ENCODE measurements around the gene MOV10L1. TPM values are rescaled to one million over a fixed set of nuclear protein-coding genes. Genes with fewer than 3 reads are reported as not detected.

Gene MOV10L1
- total RNA-seq, 2 donors from 2014 or later, result not detected

DNA sequence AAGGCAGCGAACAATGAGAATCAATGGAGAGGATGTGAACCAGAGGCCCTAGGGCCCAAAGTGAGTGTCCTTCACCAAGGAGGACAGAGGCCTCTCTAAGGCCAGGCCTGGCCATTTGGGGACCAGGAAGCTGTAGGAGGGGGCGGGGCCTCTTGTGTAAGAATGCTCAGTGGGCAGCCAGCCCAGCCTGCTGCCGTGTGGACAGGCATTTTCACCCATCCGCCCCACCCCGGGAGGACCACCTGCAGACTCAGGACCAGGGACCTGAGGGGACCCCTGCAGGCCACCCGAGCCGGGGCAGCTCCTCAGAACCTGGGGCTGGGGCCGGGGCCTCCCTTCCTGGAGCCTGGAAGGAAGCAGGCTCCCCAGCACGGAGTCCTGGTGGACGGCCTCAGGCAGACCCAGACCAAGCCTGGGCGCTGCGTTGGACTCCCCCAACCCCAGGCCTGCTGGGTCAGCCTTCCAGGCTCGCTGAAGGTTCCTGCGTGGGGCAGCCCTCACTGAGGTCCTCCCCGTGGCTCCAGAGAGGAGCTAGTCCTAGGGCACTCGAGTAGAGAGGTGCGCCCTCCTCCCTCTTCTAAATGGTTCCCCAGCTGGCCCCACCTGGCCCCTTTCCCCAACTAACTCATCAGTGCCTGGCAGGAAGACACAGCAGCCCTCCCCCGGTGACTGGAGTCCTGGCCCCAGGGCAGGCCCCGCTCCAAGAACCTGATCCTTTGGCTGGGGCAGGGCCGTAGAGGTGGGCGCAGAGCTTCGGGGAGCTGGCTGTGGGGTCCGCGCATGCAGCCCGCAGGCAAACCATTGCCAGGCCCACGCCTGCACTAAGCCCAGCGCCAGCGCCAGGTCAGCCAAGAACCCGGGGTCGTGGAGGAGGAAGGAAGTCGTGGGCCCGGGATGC is 94.4 kb downstream of the MOV10L1 start:
- Mint-ChIP-seq H3K27ac (peak overlapping the region in 1 of 2 donors; percentile 48), H3K36me3 (no peaks in the 10 kb centered on the region)

DNA sequence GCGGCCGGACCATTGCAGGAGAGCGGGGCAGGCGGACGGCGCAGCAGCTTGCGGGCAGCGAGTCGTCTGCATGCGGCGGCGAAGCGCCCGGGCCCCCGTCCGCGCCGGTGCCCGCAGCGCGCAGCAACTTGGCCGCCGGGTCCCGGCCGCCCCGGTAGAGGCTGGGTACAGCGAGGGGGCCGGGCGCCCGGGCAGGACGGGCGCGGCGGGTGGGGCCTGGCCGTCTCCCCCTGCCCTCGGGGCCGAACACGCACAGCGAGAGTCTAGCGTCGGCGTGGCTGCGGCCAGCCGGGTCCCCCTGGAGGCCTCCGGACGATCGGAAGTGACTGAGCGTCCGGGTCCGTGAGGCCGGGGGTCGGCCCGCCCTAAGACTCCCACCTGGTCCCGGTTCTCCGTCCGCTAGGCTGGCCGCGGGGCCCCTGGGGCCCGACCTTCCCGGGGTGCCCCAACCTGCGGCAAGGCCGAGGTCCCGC is 95.1 kb downstream of the MOV10L1 start:
- Mint-ChIP-seq H3K27ac (peak overlapping the region in 1 of 2 donors; percentile 70), H3K27me3 (no peaks in the 10 kb centered on the region), H3K4me3 (peak overlapping the region; percentile 79), H3K4me1 (ENCODE audit: low read depth in 2 of 2) (peaks cover 22 to 23% of the 10 kb centered on the region in 2 donors), H3K36me3 (no peaks in the 10 kb centered on the region), H3K9me3 (no peaks in the 10 kb centered on the region)
- ATAC-seq (peak; percentile 2 to 8), DNase-seq (ENCODE audit: low spot score) (no peak)

More for the DNA sequence above, 94.4 kb downstream of the MOV10L1 start:
- DNase-seq (ENCODE audit: low spot score) (no peak), ATAC-seq (no peak)
- Mint-ChIP-seq H3K9me3 (no peaks in the 10 kb centered on the region), H3K27me3 (peaks cover 0 to 3% of the 10 kb centered on the region in 2 donors), H3K4me3 (peak overlapping the region; percentile 67), H3K4me1 (ENCODE audit: low read depth in 2 of 2) (peaks cover 17 to 21% of the 10 kb centered on the region in 2 donors)

DNA sequence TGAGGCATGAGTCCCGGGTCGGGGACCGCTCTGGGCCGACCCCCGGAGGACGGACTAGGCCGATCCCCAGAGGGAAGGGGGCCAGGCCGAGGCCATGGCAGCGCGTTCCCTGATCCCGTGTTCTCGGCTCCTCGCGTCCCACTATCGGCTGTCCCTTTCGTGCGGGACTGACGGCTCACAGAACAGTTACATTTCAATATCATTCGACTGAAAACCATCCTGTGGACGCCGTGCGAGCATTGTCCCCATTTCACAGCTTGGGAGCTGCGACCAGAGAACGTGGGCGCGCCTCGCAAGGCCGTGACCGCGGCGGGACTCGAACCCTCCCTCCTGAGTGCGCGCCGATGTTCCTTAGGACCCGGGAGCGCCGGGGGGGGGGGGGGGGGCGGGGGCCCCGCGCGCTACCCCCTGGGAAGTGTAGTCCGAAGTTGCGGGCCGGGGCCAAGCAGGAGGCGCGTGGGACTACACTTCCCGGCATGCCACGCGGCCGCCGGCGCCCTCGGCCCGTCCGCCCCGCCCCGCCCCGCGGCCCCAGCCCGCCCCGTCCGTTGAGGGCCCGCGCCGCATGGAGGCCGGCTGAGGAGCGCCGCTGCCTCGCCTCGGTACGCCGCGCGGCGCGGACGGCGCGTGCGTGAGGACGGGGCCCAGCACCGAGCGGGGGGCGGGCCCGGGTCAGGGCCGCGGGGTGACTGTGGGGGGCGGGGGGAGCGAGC is 95.7 kb downstream of the MOV10L1 start, which contains the start of gene TRABD:
TSS of gene TRABD (plus strand) at position 539 of the 713 bp plus-strand sequence. CDS start 7,148 bp downstream, outside the sequence.
- Mint-ChIP-seq H3K27me3 (no peaks in the 10 kb centered on the region), H3K27ac (peak within 1 kb of the TSS; percentile 84 to 93), H3K4me3 (peak within 1 kb of the TSS; percentile 98), H3K4me1 (ENCODE audit: low read depth in 2 of 2) (peaks cover 22 to 24% of the 10 kb centered on the region in 2 donors), H3K36me3 (no peaks in the 10 kb centered on the region), H3K9me3 (no peaks in the 10 kb centered on the region)
- DNase-seq (ENCODE audit: low spot score) (peak; percentile 94), ATAC-seq (peak; percentile 92 to 94)

DNA sequence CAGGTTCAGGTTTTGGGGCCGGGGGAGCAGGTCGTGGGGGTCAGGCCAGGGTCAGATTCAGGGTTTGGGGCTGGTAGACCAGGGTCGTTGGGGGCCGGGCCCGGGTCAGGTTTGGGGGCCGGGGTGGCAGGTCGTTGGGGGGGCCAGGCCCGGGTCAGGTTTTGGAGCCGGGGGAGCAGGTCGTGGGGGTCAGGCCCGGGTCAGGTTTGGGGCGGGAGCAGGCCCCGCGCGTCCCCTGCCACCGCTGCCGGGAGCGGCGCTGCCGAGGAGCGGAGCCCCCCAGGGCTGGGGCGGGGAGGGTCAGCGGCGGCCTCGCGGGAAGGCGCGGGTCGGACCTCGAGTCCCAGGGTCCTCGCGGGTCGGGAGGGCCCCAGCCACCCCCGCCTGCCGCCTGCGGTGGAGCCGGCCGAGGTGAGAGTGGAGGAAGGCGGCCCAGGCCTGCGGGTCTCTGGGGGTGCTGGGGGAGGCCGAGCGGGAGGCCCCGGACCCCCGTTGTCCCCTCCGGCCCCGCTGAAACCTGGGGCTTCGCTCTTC is 96.4 kb downstream of the MOV10L1 start:
- ATAC-seq (no peak), DNase-seq (ENCODE audit: low spot score) (no peak)
- no peaks in the 10 kb centered on the region for H3K9me3 Mint-ChIP-seq
- peak overlapping the region; percentile 98 for H3K4me3 Mint-ChIP-seq
- no peaks in the 10 kb centered on the region for H3K27me3 Mint-ChIP-seq
- no peaks in the 10 kb centered on the region for H3K36me3 Mint-ChIP-seq
- H3K4me1 Mint-ChIP-seq (ENCODE audit: low read depth in 2 of 2), result peaks cover 25 to 26% of the 10 kb centered on the region in 2 donors
- H3K27ac Mint-ChIP-seq, result peak overlapping the region; percentile 84 to 93

DNA sequence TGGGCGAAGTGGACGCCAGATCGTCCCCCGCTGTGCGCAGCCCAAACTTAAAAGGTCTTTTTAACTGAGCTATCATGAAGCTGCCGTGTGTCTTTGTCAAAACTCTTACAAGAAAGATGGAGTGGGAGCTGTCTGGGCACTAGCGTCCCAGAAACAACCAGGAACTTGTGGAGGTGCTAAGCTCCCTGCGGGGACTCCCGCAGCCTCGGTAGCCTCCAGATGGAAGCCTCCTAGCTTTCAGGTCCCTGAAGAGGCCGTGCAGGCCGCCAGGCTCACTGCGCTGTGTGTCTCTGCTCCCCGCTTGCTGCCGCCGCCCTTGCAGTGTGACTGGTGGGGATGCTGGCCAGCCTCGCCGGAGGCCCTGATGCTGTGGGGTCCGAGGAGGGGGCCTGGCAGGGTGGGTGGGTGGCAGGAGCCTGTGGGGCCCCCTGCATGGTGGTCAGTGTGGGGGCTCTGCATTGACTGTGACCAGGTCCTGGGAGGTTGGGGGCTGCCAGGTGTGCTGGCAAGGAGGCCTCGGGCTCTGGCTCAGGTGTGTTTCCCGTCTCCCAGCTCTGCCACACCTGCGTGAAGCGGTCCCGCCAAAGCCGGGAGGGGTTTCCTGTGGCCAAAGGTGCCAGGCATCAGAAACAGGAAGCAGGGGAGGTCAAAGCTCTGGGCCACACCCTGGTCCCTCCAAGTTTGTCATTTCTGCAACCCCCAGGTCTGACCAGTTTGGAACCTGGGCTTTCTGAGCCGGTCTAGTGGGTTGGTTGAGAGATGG is 97.1 kb downstream of the MOV10L1 start:
- no peaks in the 10 kb centered on the region for H3K27me3 Mint-ChIP-seq
- H3K27ac Mint-ChIP-seq, result peak overlapping the region; percentile 84 to 93
- peaks cover 30 to 31% of the 10 kb centered on the region in 2 donors for H3K4me1 Mint-ChIP-seq (ENCODE audit: low read depth in 2 of 2)
- H3K9me3 Mint-ChIP-seq, result no peaks in the 10 kb centered on the region
- DNase-seq (ENCODE audit: low spot score) (no peak), ATAC-seq (no peak)
- peak overlapping the region; percentile 98 for H3K4me3 Mint-ChIP-seq
- H3K36me3 Mint-ChIP-seq, result no peaks in the 10 kb centered on the region

DNA sequence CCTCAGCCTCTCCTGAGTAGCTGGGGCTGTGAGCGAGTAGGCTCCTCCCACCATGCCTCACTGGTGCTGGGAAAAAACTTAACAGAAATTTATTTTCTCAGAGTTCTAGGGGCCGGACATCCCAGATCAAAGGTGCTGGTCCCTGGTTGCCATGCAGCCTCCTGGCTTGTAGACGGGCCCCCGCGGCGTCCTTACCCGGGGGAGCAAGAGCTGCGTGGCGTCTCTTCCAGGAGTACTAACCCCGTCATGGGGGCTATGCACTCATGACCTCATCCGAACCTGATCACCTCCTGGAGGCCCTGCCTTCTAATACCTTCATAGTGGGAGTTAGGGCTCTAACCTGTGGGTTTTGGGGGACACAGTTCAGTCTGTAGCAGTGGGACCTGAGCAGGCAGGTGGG is 98.5 kb downstream of the MOV10L1 start:
- no peak overlapping the region for H3K4me3 Mint-ChIP-seq
- no peak for DNase-seq (ENCODE audit: low spot score)
- H3K9me3 Mint-ChIP-seq, result no peaks in the 10 kb centered on the region
- H3K27me3 Mint-ChIP-seq, result no peaks in the 10 kb centered on the region
- ATAC-seq, result no peak
- H3K27ac Mint-ChIP-seq, result no peak overlapping the region
- H3K36me3 Mint-ChIP-seq, result no peaks in the 10 kb centered on the region
- peaks cover 34 to 36% of the 10 kb centered on the region in 2 donors for H3K4me1 Mint-ChIP-seq (ENCODE audit: low read depth in 2 of 2)

DNA sequence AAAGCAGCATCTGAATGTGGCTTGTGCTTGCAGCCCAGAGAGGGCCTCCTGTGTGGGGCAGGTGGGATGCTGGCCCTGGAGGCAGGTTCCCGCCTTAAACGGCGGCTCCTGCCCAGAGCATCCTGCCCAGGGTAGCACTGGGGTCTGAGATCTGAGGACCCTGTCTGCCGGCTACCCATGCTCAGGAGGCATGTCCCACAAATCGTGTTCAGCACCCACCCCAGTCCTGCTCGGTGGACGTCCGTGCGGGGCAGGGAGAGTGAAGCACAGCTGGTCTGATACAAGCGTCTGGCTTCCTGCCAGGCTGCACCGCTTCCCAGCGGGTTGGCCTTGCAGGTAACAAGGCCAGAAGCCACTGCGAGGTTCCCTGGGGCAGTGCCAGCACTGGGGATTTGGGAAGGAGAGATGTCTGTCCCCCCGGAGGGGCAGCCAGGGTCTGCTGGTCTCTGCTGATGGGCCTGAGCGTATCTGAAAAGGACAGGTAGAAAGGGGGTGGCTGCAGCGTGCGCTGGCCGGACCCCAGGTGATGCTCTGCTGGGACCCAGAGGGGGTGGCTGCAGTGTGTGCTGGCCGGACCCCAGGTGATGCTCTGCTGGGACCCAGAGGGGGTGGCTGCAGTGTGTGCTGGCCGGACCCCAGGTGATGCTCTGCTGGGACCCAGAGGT is 99.5 kb downstream of the MOV10L1 start:
- no peak for ATAC-seq
- Mint-ChIP-seq H3K27me3 (no peaks in the 10 kb centered on the region), H3K27ac (peak overlapping the region; percentile 93 to 96), H3K36me3 (no peaks in the 10 kb centered on the region), H3K4me1 (ENCODE audit: low read depth in 2 of 2) (peaks cover 31 to 36% of the 10 kb centered on the region in 2 donors), H3K9me3 (no peaks in the 10 kb centered on the region), H3K4me3 (peak overlapping the region; percentile 93)
- DNase-seq (ENCODE audit: low spot score), result no peak

DNA sequence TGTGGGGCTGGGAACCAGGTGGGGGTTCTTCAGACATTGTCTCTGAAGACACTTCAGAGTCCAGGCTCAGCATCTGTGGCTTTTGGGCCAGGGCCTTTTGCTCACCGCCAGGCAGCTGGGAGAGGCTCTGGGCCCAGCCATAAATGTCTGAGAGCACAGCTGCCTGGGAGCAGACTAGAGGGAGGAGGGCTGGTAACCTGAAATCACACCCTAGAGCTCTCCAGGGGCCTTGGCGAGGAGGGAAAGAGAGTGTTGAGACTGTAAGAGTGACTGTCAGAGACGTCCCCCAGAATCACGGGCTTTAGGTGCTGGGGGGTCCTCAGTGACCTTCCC is 100.0 kb downstream of the MOV10L1 start:
- no peaks in the 10 kb centered on the region for H3K27me3 Mint-ChIP-seq
- ATAC-seq, result no peak
- peak overlapping the region; percentile 93 to 96 for H3K27ac Mint-ChIP-seq
- H3K36me3 Mint-ChIP-seq, result no peaks in the 10 kb centered on the region
- peak overlapping the region; percentile 93 for H3K4me3 Mint-ChIP-seq
- DNase-seq (ENCODE audit: low spot score), result no peak
- H3K4me1 Mint-ChIP-seq (ENCODE audit: low read depth in 2 of 2), result peaks cover 29 to 36% of the 10 kb centered on the region in 2 donors
- H3K9me3 Mint-ChIP-seq, result no peaks in the 10 kb centered on the region

DNA sequence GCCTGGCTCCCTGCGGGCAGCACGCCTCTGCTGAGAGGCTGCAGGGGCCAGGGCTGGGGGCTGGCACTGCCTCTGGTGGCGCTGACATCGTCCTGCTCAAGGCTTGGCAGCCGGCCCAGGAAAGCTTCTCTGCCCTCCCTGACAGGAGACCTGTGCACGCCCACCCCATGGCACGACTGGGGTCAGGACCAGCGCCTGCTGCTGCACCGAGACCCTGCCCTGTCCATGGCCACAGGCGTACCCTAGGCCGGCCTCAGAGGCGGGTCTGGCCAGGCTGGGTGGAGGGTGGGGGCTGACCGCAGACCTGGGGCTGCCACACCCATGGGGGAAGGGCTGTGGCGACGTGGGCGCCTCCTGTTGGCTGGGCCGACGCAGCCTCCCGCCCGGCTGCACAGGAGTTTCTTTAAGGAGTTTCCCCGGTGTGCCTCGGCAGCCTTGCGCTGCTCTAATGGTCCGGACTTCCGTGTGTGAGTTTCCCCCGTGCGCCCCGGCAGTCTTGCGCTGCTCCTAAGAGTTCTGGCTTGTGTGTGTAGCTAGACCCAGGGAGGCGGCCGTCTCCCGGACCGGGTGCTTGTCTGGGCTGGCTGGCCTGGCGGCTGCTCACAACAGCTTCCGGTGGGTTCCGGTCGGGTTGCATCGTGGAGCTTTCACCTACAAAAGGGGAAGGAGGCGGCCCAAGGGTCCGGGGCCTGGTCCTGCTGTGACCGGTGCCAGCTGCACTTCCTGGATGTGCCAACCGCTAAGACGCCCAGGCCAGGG is 100.6 kb downstream of the MOV10L1 start:
- H3K36me3 Mint-ChIP-seq, result no peaks in the 10 kb centered on the region
- H3K4me1 Mint-ChIP-seq (ENCODE audit: low read depth in 2 of 2), result peaks cover 28 to 34% of the 10 kb centered on the region in 2 donors
- H3K4me3 Mint-ChIP-seq, result peak overlapping the region; percentile 93
- H3K27me3 Mint-ChIP-seq, result no peaks in the 10 kb centered on the region
- ATAC-seq, result peak; percentile 56 to 74
- H3K9me3 Mint-ChIP-seq, result no peaks in the 10 kb centered on the region
- H3K27ac Mint-ChIP-seq, result peak overlapping the region; percentile 93 to 96
- peak; percentile 86 for DNase-seq (ENCODE audit: low spot score)

DNA sequence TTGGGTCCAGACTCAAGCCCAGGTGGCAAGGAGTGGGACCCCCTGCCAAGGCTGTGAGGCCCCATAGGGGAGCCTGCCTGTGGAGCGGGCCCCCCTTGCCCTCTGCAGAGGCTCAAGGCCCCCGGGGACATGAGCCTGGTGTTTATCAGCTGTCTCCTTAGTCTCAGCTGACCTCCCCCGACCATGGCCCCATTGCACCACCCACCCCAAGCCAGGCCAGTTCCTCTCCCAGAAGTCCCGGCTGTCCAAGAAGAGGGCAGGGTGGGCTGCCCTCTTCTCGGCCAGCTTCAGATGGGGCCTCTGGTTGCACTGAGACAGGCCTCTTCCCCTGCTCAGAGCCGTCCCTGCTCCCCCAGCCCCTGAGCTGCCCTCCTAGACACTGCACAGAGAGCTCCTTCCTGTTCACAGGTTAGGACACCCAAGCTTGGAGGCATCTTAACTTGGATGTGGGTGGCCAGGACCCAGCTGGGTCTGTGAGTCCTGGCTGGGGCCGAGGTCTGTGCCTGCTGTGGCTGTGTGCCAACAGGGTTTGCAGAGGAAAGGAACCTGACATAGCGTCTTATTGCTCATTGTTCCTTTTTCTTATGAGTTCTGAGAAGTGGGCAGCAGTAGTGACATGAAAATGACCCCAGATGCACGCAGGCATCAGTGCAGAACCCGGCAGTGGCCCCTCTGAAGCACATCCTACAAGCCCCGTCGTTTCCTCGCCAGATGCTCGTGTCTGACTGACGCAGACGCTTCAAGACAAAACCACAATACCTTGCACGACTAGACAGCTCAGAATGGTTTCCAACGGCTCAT is 101.3 kb downstream of the MOV10L1 start:
- Mint-ChIP-seq H3K4me3 (peak overlapping the region; percentile 93), H3K4me1 (ENCODE audit: low read depth in 2 of 2) (peaks cover 26 to 32% of the 10 kb centered on the region in 2 donors), H3K9me3 (no peaks in the 10 kb centered on the region), H3K36me3 (no peaks in the 10 kb centered on the region), H3K27ac (peak overlapping the region; percentile 93 to 96), H3K27me3 (no peaks in the 10 kb centered on the region)
- DNase-seq (ENCODE audit: low spot score), result no peak
- peak; percentile 58 to 75 for ATAC-seq

DNA sequence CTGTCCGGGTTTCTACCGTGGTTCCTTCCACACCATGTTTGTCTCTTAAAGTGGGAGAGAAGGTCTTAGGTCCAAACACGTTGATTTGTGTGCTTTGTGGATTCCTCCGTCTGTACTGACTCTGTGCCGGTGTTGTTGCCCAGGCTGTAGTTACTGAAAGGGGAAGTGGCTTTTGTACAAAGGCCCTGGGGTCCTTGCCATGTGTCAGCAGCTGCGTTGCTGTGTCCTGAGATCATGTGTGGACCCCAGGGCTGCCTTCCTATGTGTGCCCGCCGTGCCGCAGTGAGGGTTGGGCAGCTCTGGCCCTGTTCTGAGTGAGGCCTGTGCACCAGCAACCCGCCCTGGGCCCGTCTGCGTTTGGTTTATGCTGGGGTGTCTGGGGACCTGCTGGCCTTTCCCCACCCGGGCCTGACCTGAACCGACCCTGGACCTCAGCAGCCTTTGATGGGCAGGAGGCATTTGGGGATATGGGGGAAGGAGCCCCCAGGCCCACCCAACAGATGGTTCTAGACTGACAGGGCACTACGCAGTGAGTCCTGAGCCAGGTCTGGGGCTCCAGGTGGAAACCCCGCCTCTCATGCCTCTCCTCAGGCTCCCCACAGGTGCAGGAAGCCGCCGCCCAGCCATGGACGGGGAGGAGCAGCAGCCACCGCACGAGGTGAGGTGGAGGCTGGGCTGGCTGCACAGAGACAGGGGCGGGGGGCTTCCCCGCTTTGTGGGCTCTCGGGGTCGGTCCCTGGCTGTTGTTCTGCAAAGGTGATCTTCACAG is 102.8 kb downstream of the MOV10L1 start:
- H3K9me3 Mint-ChIP-seq, result no peaks in the 10 kb centered on the region
- no peak for ATAC-seq
- H3K27ac Mint-ChIP-seq, result peak overlapping the region; percentile 93 to 96
- H3K4me3 Mint-ChIP-seq, result peak overlapping the region; percentile 69
- H3K4me1 Mint-ChIP-seq (ENCODE audit: low read depth in 2 of 2), result peaks cover 19 to 22% of the 10 kb centered on the region in 2 donors
- H3K36me3 Mint-ChIP-seq, result no peaks in the 10 kb centered on the region
- H3K27me3 Mint-ChIP-seq, result no peaks in the 10 kb centered on the region
- no peak for DNase-seq (ENCODE audit: low spot score)

Measured in natural killer cell treated with Interleukin-12 subunit alpha and Interleukin-12 subunit beta and Interleukin-15 and Interleukin-18, amount 100 ng/mL, for 72 hours (primary cell).